ENCODE measurements around the gene ROR1.

Gene ROR1

GRCh38 chr1:63929106-63929478 lies 155.3 kb downstream of the ROR1 start:
- Histone ChIP-seq H3K9ac (ENCODE audit: low read length) (no peak overlapping the region), H3K27me3 (ENCODE audit: control insufficient read depth in 1 of 2, insufficient read depth in 2 of 2, low read length in 2 of 2) (no peaks in the 10 kb centered on the region), H3K36me3 (ENCODE audit: insufficient read depth, low read length) (no peaks in the 10 kb centered on the region), H3K4me3 (ENCODE audit: low read depth in 1 of 2, low read length in 2 of 2) (no peak overlapping the region), H3K4me1 (ENCODE audit: insufficient read depth, low read length) (peaks cover 22% of the 10 kb centered on the region), H3K27ac (ENCODE audit: low read depth, low read length) (no peak overlapping the region), H3K9me3 (ENCODE audit: low read length) (no peaks in the 10 kb centered on the region)

- Histone ChIP-seq H3K27me3 (ENCODE audit: control insufficient read depth in 1 of 2, insufficient read depth in 2 of 2, low read length in 2 of 2) (no peaks in the 10 kb centered on the region), H3K27ac (ENCODE audit: low read depth, low read length) (no peak overlapping the region), H3K9ac (ENCODE audit: low read length) (no peak overlapping the region), H3K4me1 (ENCODE audit: insufficient read depth, low read length) (peaks cover 22% of the 10 kb centered on the region), H3K36me3 (ENCODE audit: insufficient read depth, low read length) (no peaks in the 10 kb centered on the region), H3K9me3 (ENCODE audit: low read length) (no peaks in the 10 kb centered on the region), H3K4me3 (ENCODE audit: low read depth in 1 of 2, low read length in 2 of 2) (no peak overlapping the region)
Observed at GRCh38 chr1:63931468-63931867, 157.7 kb downstream of the ROR1 start.

GRCh38 chr1:63934697-63935096 lies 160.9 kb downstream of the ROR1 start:
- H3K4me3 ChIP-seq (ENCODE audit: low read depth in 1 of 2, low read length in 2 of 2), result no peak overlapping the region
- no peak overlapping the region for H3K27ac ChIP-seq (ENCODE audit: low read depth, low read length)
- no peaks in the 10 kb centered on the region for H3K4me1 ChIP-seq (ENCODE audit: insufficient read depth, low read length)
- no peaks in the 10 kb centered on the region for H3K27me3 ChIP-seq (ENCODE audit: control insufficient read depth in 1 of 2, insufficient read depth in 2 of 2, low read length in 2 of 2)
- H3K9me3 ChIP-seq (ENCODE audit: low read length), result no peaks in the 10 kb centered on the region
- no peak overlapping the region for H3K9ac ChIP-seq (ENCODE audit: low read length)
- no peaks in the 10 kb centered on the region for H3K36me3 ChIP-seq (ENCODE audit: insufficient read depth, low read length)

- Histone ChIP-seq H3K27me3 (ENCODE audit: control insufficient read depth in 1 of 2, insufficient read depth in 2 of 2, low read length in 2 of 2) (no peaks in the 10 kb centered on the region), H3K4me1 (ENCODE audit: insufficient read depth, low read length) (no peaks in the 10 kb centered on the region), H3K9ac (ENCODE audit: low read length) (no peak overlapping the region), H3K36me3 (ENCODE audit: insufficient read depth, low read length) (no peaks in the 10 kb centered on the region), H3K27ac (ENCODE audit: low read depth, low read length) (no peak overlapping the region), H3K4me3 (ENCODE audit: low read depth in 1 of 2, low read length in 2 of 2) (no peak overlapping the region), H3K9me3 (ENCODE audit: low read length) (no peaks in the 10 kb centered on the region)
Observed at GRCh38 chr1:63935143-63935542, 161.3 kb downstream of the ROR1 start.

GRCh38 chr1:63935553-63935952 lies 161.7 kb downstream of the ROR1 start:
- H3K4me3 ChIP-seq (ENCODE audit: low read depth in 1 of 2, low read length in 2 of 2), result no peak overlapping the region
- H3K36me3 ChIP-seq (ENCODE audit: insufficient read depth, low read length), result no peaks in the 10 kb centered on the region
- no peak overlapping the region for H3K27ac ChIP-seq (ENCODE audit: low read depth, low read length)
- no peak overlapping the region for H3K9ac ChIP-seq (ENCODE audit: low read length)
- no peaks in the 10 kb centered on the region for H3K27me3 ChIP-seq (ENCODE audit: control insufficient read depth in 1 of 2, insufficient read depth in 2 of 2, low read length in 2 of 2)
- no peaks in the 10 kb centered on the region for H3K9me3 ChIP-seq (ENCODE audit: low read length)
- H3K4me1 ChIP-seq (ENCODE audit: insufficient read depth, low read length), result no peaks in the 10 kb centered on the region

GRCh38 chr1:63936276-63936675 lies 162.5 kb downstream of the ROR1 start:
- Histone ChIP-seq H3K36me3 (ENCODE audit: insufficient read depth, low read length) (no peaks in the 10 kb centered on the region), H3K9me3 (ENCODE audit: low read length) (no peaks in the 10 kb centered on the region), H3K27me3 (ENCODE audit: control insufficient read depth in 1 of 2, insufficient read depth in 2 of 2, low read length in 2 of 2) (no peaks in the 10 kb centered on the region), H3K4me1 (ENCODE audit: insufficient read depth, low read length) (no peaks in the 10 kb centered on the region), H3K27ac (ENCODE audit: low read depth, low read length) (no peak overlapping the region), H3K4me3 (ENCODE audit: low read depth in 1 of 2, low read length in 2 of 2) (no peak overlapping the region), H3K9ac (ENCODE audit: low read length) (no peak overlapping the region)

- H3K4me3 ChIP-seq (ENCODE audit: low read depth in 1 of 2, low read length in 2 of 2), result no peak overlapping the region
- H3K27me3 ChIP-seq (ENCODE audit: control insufficient read depth in 1 of 2, insufficient read depth in 2 of 2, low read length in 2 of 2), result no peaks in the 10 kb centered on the region
- H3K27ac ChIP-seq (ENCODE audit: low read depth, low read length), result no peak overlapping the region
- no peaks in the 10 kb centered on the region for H3K4me1 ChIP-seq (ENCODE audit: insufficient read depth, low read length)
- no peak overlapping the region for H3K9ac ChIP-seq (ENCODE audit: low read length)
- no peaks in the 10 kb centered on the region for H3K36me3 ChIP-seq (ENCODE audit: insufficient read depth, low read length)
- no peaks in the 10 kb centered on the region for H3K9me3 ChIP-seq (ENCODE audit: low read length)
Observed at GRCh38 chr1:63936801-63937200, 163.0 kb downstream of the ROR1 start.

- Histone ChIP-seq H3K9ac (ENCODE audit: low read length) (no peak overlapping the region), H3K9me3 (ENCODE audit: low read length) (no peaks in the 10 kb centered on the region), H3K27me3 (ENCODE audit: control insufficient read depth in 1 of 2, insufficient read depth in 2 of 2, low read length in 2 of 2) (no peaks in the 10 kb centered on the region), H3K4me3 (ENCODE audit: low read depth in 1 of 2, low read length in 2 of 2) (no peak overlapping the region), H3K4me1 (ENCODE audit: insufficient read depth, low read length) (no peaks in the 10 kb centered on the region), H3K36me3 (ENCODE audit: insufficient read depth, low read length) (no peaks in the 10 kb centered on the region), H3K27ac (ENCODE audit: low read depth, low read length) (no peak overlapping the region)
Observed at GRCh38 chr1:63937461-63938022, 163.7 kb downstream of the ROR1 start.

- Histone ChIP-seq H3K27ac (ENCODE audit: low read depth, low read length) (no peak overlapping the region), H3K4me3 (ENCODE audit: low read depth in 1 of 2, low read length in 2 of 2) (no peak overlapping the region), H3K9me3 (ENCODE audit: low read length) (no peaks in the 10 kb centered on the region), H3K4me1 (ENCODE audit: insufficient read depth, low read length) (no peaks in the 10 kb centered on the region), H3K36me3 (ENCODE audit: insufficient read depth, low read length) (no peaks in the 10 kb centered on the region), H3K27me3 (ENCODE audit: control insufficient read depth in 1 of 2, insufficient read depth in 2 of 2, low read length in 2 of 2) (no peaks in the 10 kb centered on the region), H3K9ac (ENCODE audit: low read length) (no peak overlapping the region)
Observed at GRCh38 chr1:63940440-63940839, 166.6 kb downstream of the ROR1 start.

GRCh38 chr1:63943393-63943792 lies 169.6 kb downstream of the ROR1 start:
- Histone ChIP-seq H3K9me3 (ENCODE audit: low read length) (no peaks in the 10 kb centered on the region), H3K36me3 (ENCODE audit: insufficient read depth, low read length) (no peaks in the 10 kb centered on the region), H3K27me3 (ENCODE audit: control insufficient read depth in 1 of 2, insufficient read depth in 2 of 2, low read length in 2 of 2) (no peaks in the 10 kb centered on the region), H3K4me1 (ENCODE audit: insufficient read depth, low read length) (peaks cover 11% of the 10 kb centered on the region), H3K27ac (ENCODE audit: low read depth, low read length) (no peak overlapping the region), H3K4me3 (ENCODE audit: low read depth in 1 of 2, low read length in 2 of 2) (no peak overlapping the region), H3K9ac (ENCODE audit: low read length) (no peak overlapping the region)

- Histone ChIP-seq H3K36me3 (ENCODE audit: insufficient read depth, low read length) (no peaks in the 10 kb centered on the region), H3K27ac (ENCODE audit: low read depth, low read length) (no peak overlapping the region), H3K4me1 (ENCODE audit: insufficient read depth, low read length) (peaks cover 11% of the 10 kb centered on the region)
Observed at GRCh38 chr1:63945943-63946342, 172.1 kb downstream of the ROR1 start.

GRCh38 chr1:63946866-63947491 lies 173.2 kb downstream of the ROR1 start:
- H3K27ac ChIP-seq (ENCODE audit: low read depth, low read length), result no peak overlapping the region
- H3K27me3 ChIP-seq (ENCODE audit: control insufficient read depth in 1 of 2, insufficient read depth in 2 of 2, low read length in 2 of 2), result no peaks in the 10 kb centered on the region
- no peak overlapping the region for H3K4me3 ChIP-seq (ENCODE audit: low read depth in 1 of 2, low read length in 2 of 2)

More at GRCh38 chr1:63945943-63946342, 172.1 kb downstream of the ROR1 start:
- H3K9ac ChIP-seq (ENCODE audit: low read length), result no peak overlapping the region
- no peak overlapping the region for H3K4me3 ChIP-seq (ENCODE audit: low read depth in 1 of 2, low read length in 2 of 2)
- H3K9me3 ChIP-seq (ENCODE audit: low read length), result no peaks in the 10 kb centered on the region
- H3K27me3 ChIP-seq (ENCODE audit: control insufficient read depth in 1 of 2, insufficient read depth in 2 of 2, low read length in 2 of 2), result no peaks in the 10 kb centered on the region

More at GRCh38 chr1:63946866-63947491, 173.2 kb downstream of the ROR1 start:
- H3K4me1 ChIP-seq (ENCODE audit: insufficient read depth, low read length), result peaks cover 11% of the 10 kb centered on the region
- H3K36me3 ChIP-seq (ENCODE audit: insufficient read depth, low read length), result no peaks in the 10 kb centered on the region
- no peaks in the 10 kb centered on the region for H3K9me3 ChIP-seq (ENCODE audit: low read length)
- no peak overlapping the region for H3K9ac ChIP-seq (ENCODE audit: low read length)
